ENCODE measurements around the gene DUSP10.

DNA sequence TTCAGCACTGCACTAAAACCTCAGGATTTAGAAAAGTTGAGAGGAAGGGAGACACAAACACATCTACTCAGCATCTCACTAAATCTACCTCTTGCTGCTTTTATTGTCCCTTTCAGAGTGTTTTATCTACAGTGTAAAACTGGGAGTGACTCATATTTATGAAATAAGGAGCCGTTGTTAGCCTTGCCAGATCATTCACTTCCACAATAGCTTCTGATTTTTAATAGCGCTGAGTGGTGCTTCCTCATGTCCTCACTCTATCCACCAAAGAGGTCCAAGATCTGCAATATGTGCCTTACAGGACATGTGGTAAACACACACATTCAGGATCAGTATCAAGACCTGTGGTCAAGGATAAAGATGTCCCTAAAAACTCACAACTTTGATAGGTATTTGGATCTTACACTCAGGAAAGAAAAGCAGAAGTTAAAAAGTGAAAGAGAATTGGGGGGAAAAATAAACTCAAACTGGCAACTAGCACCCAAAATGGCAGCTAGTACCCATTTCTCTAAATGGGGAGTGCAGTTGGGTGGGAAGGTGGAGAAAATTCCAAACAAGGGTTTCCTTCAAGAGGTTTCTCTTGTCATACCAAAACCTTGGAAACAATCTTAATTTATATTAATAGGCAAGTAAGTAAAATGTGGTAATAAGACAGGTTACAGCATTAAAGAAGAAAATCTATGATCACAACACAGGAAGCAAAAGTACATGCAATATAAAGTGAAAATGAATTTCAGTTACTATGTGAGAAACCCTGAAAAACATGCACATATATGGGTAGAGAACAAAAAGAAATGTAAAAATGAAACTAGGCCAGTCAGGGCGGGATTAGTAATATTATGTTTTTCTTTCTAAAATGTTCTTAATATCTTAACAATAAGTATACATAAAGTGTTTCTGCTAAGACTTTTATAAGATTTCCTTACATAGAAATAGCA lies 15.9 kb downstream of the DUSP10 start:
- no peak for TF ChIP-seq POLR2A (IDR thresholded peaks at IDR 0.05)
- TF ChIP-seq, protein P1, sequence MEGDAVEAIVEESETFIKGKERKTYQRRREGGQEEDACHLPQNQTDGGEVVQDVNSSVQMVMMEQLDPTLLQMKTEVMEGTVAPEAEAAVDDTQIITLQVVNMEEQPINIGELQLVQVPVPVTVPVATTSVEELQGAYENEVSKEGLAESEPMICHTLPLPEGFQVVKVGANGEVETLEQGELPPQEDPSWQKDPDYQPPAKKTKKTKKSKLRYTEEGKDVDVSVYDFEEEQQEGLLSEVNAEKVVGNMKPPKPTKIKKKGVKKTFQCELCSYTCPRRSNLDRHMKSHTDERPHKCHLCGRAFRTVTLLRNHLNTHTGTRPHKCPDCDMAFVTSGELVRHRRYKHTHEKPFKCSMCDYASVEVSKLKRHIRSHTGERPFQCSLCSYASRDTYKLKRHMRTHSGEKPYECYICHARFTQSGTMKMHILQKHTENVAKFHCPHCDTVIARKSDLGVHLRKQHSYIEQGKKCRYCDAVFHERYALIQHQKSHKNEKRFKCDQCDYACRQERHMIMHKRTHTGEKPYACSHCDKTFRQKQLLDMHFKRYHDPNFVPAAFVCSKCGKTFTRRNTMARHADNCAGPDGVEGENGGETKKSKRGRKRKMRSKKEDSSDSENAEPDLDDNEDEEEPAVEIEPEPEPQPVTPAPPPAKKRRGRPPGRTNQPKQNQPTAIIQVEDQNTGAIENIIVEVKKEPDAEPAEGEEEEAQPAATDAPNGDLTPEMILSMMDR (IDR thresholded peaks at IDR 0.05): no peak

Data from body of pancreas (tissue), 4 donors.